Caco-2 (cell line): Measurements from ENCODE around the gene PLXNA1. TPM values are rescaled to one million over a fixed set of nuclear protein-coding genes. Genes with fewer than 3 reads are reported as not detected.

Experiments
- BruUV-seq: library from RNA; stranded (reverse); fragments of 400-500 nt; replicated peaks from 2 replicates; lab custom pipeline; 2021; lab: Mats Ljungman, UMichigan
- CTCF ChIA-PET: fragments of 300-600 bp; sonication (Branson Sonifier 250); formaldehyde crosslinking; loops from one replicate; lab custom pipeline; 2022; ENCODE audit warnings: antibody characterized with exemption; lab: Charles Lee
- POLR2A ChIA-PET: fragments of 300-600 bp; sonication (Branson Sonifier 250); formaldehyde crosslinking; loops from one replicate; lab custom pipeline; 2022; ENCODE audit warnings: antibody characterized with exemption; lab: Charles Lee
- DNase-seq, 2 experiments: peaks; one replicate each; pipeline versions ENCODE4 v3.0.0 to v3.0.0-alpha.2; 2020 to 2022
- H3K27me3 ChIP-seq: replicated peaks from 2 replicates; pipeline ENCODE4 v1.6.0; 2011; ENCODE audit warnings: low read length; ENCODE audit not compliant: control insufficient read depth, insufficient read depth
- H3K36me3 ChIP-seq: 2 replicates; pipeline ENCODE4 v1.5.1; 2011; ENCODE audit warnings: low read length; ENCODE audit not compliant: control insufficient read depth, insufficient read depth
- H3K4me1 ChIP-seq: fragments of 250-450 bp; sonication (Bioruptor Pico); 2 replicates; pipeline ENCODE4 v1.5.1; 2020; ENCODE audit warnings: mild to moderate bottlenecking
- H3K4me3 ChIP-seq: 2 replicates; pipeline ENCODE4 v1.5.1; 2011; ENCODE audit warnings: low read depth, mild to moderate bottlenecking, control low read depth, low read length
- H3K9me3 ChIP-seq: fragments of 250-450 bp; sonication (Bioruptor Pico); 2 replicates; pipeline ENCODE4 v1.5.1; 2020; ENCODE audit warnings: mild to moderate bottlenecking, moderate library complexity
- H3K27ac Mint-ChIP-seq: one replicate; pipeline ENCODE4 v1.8.0; 2022; ENCODE audit warnings: mixed read lengths; ENCODE audit not compliant: unreplicated experiment
- H3K27me3 Mint-ChIP-seq: one replicate; pipeline ENCODE4 v1.8.0; 2022; ENCODE audit warnings: mixed read lengths; ENCODE audit not compliant: insufficient read depth, unreplicated experiment
- H3K36me3 Mint-ChIP-seq: one replicate; pipeline ENCODE4 v1.8.0; 2022; ENCODE audit warnings: mild to moderate bottlenecking, mixed read lengths; ENCODE audit not compliant: insufficient read depth, unreplicated experiment
- H3K4me1 Mint-ChIP-seq: one replicate; pipeline ENCODE4 v1.8.0; 2022; ENCODE audit warnings: low read depth, mixed read lengths; ENCODE audit not compliant: unreplicated experiment
- H3K4me3 Mint-ChIP-seq: one replicate; pipeline ENCODE4 v1.8.0; 2022; ENCODE audit warnings: mild to moderate bottlenecking, moderate library complexity, mixed read lengths; ENCODE audit not compliant: unreplicated experiment
- H3K9me3 Mint-ChIP-seq: one replicate; pipeline ENCODE4 v1.8.0; 2022; ENCODE audit warnings: mixed read lengths; ENCODE audit not compliant: unreplicated experiment
- intact Hi-C: fragments of 100-400 bp; cut with micrococcal nuclease; formaldehyde crosslinking; loops from one replicate; pipeline ENCODE4 v1.10.0; 2022; ENCODE audit not compliant: unreplicated experiment
- total RNA-seq: library from RNA; stranded (reverse); gene quantifications from 2 replicates; pipeline ENCODE4 v1.2.3, GENCODE V29; 2022
- TF ChIP-seq, protein P1 (sequence below), 2 experiments: fragments of 200-600 bp in 1 of 2; IDR thresholded peaks; 1 replicate in 1 of 2; 2 replicates in 1 of 2; pipeline versions ENCODE4 v1.5.1 to v1.8.0; 2011 to 2022; ENCODE audit warnings: antibody characterized with exemption in 1 of 2, control low read depth in 1 of 2, inconsistent platforms in 1 of 2, low read depth in 1 of 2, low read length in 1 of 2, mild to moderate bottlenecking in 1 of 2, moderate library complexity in 1 of 2; ENCODE audit not compliant: insufficient read depth in 1 of 2, severe bottlenecking in 1 of 2, unreplicated experiment in 1 of 2

The PLXNA1 gene
- total RNA-seq, 1 experiment from 2014 or later: 95.1 TPM

- Mint-ChIP-seq H3K36me3 (peaks cover 17% of the 10 kb centered on the region), H3K27ac (no peak overlapping the region), H3K4me3 (no peak overlapping the region), H3K4me1 (peaks cover 14% of the 10 kb centered on the region), H3K27me3 (no peaks in the 10 kb centered on the region), H3K9me3 (no peaks in the 10 kb centered on the region)
- Histone ChIP-seq H3K9me3 (no peaks in the 10 kb centered on the region), H3K4me3 (no peak overlapping the region), H3K36me3 (no peaks in the 10 kb centered on the region; the same call in 1 of the 2 replicates), H3K27me3 (no peaks in the 10 kb centered on the region), H3K4me1 (peaks cover 6% of the 10 kb centered on the region; the same call in 1 of the 2 replicates)
- no TSS peak for BruUV-seq
- TF ChIP-seq, protein P1, sequence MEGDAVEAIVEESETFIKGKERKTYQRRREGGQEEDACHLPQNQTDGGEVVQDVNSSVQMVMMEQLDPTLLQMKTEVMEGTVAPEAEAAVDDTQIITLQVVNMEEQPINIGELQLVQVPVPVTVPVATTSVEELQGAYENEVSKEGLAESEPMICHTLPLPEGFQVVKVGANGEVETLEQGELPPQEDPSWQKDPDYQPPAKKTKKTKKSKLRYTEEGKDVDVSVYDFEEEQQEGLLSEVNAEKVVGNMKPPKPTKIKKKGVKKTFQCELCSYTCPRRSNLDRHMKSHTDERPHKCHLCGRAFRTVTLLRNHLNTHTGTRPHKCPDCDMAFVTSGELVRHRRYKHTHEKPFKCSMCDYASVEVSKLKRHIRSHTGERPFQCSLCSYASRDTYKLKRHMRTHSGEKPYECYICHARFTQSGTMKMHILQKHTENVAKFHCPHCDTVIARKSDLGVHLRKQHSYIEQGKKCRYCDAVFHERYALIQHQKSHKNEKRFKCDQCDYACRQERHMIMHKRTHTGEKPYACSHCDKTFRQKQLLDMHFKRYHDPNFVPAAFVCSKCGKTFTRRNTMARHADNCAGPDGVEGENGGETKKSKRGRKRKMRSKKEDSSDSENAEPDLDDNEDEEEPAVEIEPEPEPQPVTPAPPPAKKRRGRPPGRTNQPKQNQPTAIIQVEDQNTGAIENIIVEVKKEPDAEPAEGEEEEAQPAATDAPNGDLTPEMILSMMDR (IDR thresholded peaks at IDR 0.05; ENCODE audit: insufficient read depth in 1 of 2, low read depth in 1 of 2, low read length in 1 of 2, severe bottlenecking in 1 of 2, unreplicated experiment in 1 of 2): no peak
- intact Hi-C loops: no loop called here
- DNase-seq: no peak
- CTCF ChIA-PET: interaction anchor here (1.7 kb wide), 1 partner anchor 111 kb away, joined by 5 read pairs; no protein-coding TSS in a partner anchor
- POLR2A ChIA-PET: no interaction called here
Observed at GRCh38 chr3:126961791-126962461, 21.0 kb upstream of the PLXNA1 start.

DNA sequence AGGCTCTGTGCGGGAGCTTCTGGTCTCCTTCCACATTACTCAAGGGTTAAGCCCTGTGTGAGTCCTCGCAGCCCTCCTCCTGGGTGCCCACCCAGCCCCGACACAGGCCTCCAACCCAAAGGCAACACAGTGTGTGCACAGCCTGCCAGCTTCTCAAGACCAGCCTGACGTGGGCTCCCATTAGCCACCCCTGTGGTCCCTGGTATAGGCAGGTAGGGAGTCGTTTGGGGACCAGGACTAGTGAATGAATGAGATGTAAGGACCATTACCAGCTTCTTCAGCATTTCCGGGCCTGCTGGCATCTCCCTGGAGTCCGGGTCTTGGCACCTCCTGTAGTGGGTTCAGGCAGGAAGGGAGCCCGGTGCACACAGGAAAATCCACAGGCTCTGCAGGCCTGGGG is 20.2 kb upstream of the PLXNA1 start:
- Mint-ChIP-seq H3K27ac (no peak overlapping the region), H3K4me3 (no peak overlapping the region), H3K27me3 (no peaks in the 10 kb centered on the region), H3K4me1 (peaks cover 14% of the 10 kb centered on the region), H3K36me3 (peaks cover 17% of the 10 kb centered on the region), H3K9me3 (no peaks in the 10 kb centered on the region)
- Histone ChIP-seq H3K27me3 (no peaks in the 10 kb centered on the region), H3K36me3 (no peaks in the 10 kb centered on the region; the same call in 1 of the 2 replicates), H3K9me3 (no peaks in the 10 kb centered on the region), H3K4me3 (no peak overlapping the region), H3K4me1 (peaks cover 6% of the 10 kb centered on the region; the same call in 1 of the 2 replicates)
- TF ChIP-seq, protein P1 (IDR thresholded peaks at IDR 0.05; ENCODE audit: insufficient read depth in 1 of 2, low read depth in 1 of 2, low read length in 1 of 2, severe bottlenecking in 1 of 2, unreplicated experiment in 1 of 2): no peak
- BruUV-seq: no TSS peak
- ChIA-PET POLR2A (no interaction called here), CTCF (no interaction called here)
- no peak for DNase-seq
- intact Hi-C loops: loop anchor here (1.0 kb wide), 1 partner anchor 109 kb away; no protein-coding TSS in a partner anchor

- peaks cover 6% of the 10 kb centered on the region; the same call in 1 of the 2 replicates for H3K4me1 ChIP-seq
- H3K27me3 Mint-ChIP-seq: no peaks in the 10 kb centered on the region
- H3K36me3 Mint-ChIP-seq: peaks cover 17% of the 10 kb centered on the region
- ChIA-PET CTCF (interaction anchor here (0.6 kb wide), 1 partner anchor 19 kb away, joined by 4 read pairs; the partner anchor contains the start of gene PLXNA1), POLR2A (no interaction called here)
- H3K27ac Mint-ChIP-seq: no peak overlapping the region
- no peaks in the 10 kb centered on the region for H3K9me3 Mint-ChIP-seq
- no peak for DNase-seq
- H3K27me3 ChIP-seq: no peaks in the 10 kb centered on the region
- H3K9me3 ChIP-seq: no peaks in the 10 kb centered on the region
- no peak overlapping the region for H3K4me3 Mint-ChIP-seq
- TF ChIP-seq, protein P1 (IDR thresholded peaks at IDR 0.05; ENCODE audit: insufficient read depth in 1 of 2, low read depth in 1 of 2, low read length in 1 of 2, severe bottlenecking in 1 of 2, unreplicated experiment in 1 of 2): no peak
- H3K4me3 ChIP-seq: no peak overlapping the region
- H3K36me3 ChIP-seq: no peaks in the 10 kb centered on the region; the same call in 1 of the 2 replicates
- no TSS peak for BruUV-seq
- peaks cover 14% of the 10 kb centered on the region for H3K4me1 Mint-ChIP-seq
- intact Hi-C loops: loop anchor here (1.0 kb wide), 1 partner anchor 110 kb away; no protein-coding TSS in a partner anchor
Observed at GRCh38 chr3:126963261-126964190, 19.4 kb upstream of the PLXNA1 start.
